Esophagus muscularis mucosa (tissue), 4 donors: ENCODE results near the gene NTRK3. TPM values are rescaled to one million over a fixed set of nuclear protein-coding genes. Genes with fewer than 3 reads are reported as not detected.

ENCODE experiments used
- DNase-seq: peaks from one replicate; pipeline ENCODE4 v3.0.0-alpha.2; 2017; ENCODE audit errors: extremely low spot score
- H3K27ac ChIP-seq, 4 donors: fragments of 200-600 bp; sonication (generic); replicated peaks in 1 of 4; 1 replicate in 3 of 4; 2 replicates in 1 of 4; pipeline ENCODE4 v1.5.1; 2016 to 2019; ENCODE audit warnings: mild to moderate bottlenecking in 1 of 4
- H3K27me3 ChIP-seq, 4 donors: fragments of 200-600 bp; sonication (generic); one replicate each; pipeline versions ENCODE4 v1.5.1 to v1.6.0; 2016 to 2019
- H3K36me3 ChIP-seq, 4 donors: fragments of 200-600 bp; sonication (generic); one replicate each; pipeline ENCODE4 v1.5.1; 2016 to 2019
- H3K4me1 ChIP-seq, 4 donors: fragments of 200-600 bp; sonication (generic); one replicate each; pipeline ENCODE4 v1.5.1; 2016 to 2019
- H3K4me3 ChIP-seq, 4 donors: fragments of 200-600 bp; sonication (generic); 1 replicate in 2 of 4; 2 replicates in 2 of 4; pipeline ENCODE4 v1.5.1; 2016 to 2019; ENCODE audit warnings: mild to moderate bottlenecking in 4 of 4, moderate library complexity in 1 of 4
- H3K9me3 ChIP-seq, 4 donors: fragments of 200-600 bp; sonication (generic); 1 replicate in 3 of 4; 2 replicates in 1 of 4; pipeline ENCODE4 v1.5.1; 2016 to 2019
- EP300 ChIP-seq: sonication (generic); formaldehyde crosslinking; IDR thresholded peaks from one replicate; pipeline ENCODE4 v1.6.1; 2017; ENCODE audit warnings: antibody characterized with exemption
- POLR2A ChIP-seq: fragments of 450-650 bp; IDR thresholded peaks from one replicate; pipeline ENCODE4 v1.6.1; 2017; ENCODE audit warnings: antibody characterized with exemption, moderate library complexity, mild to moderate bottlenecking, low read depth
- POLR2AphosphoS5 ChIP-seq, 2 donors: sonication (generic); formaldehyde crosslinking; IDR thresholded peaks; one replicate each; pipeline ENCODE4 v1.6.1; 2017; ENCODE audit warnings: antibody characterized with exemption in 2 of 2
- WGBS: methylation state at CpG from one replicate; pipeline ENCODE4 v1.1.5; 2018; 5-methylcytosine and 5-hydroxymethylcytosine counted together
- intact Hi-C: fragments of 100-400 bp; cut with DNase I; formaldehyde crosslinking; loops from one replicate; pipeline ENCODE4 v1.15.1; 2023
- total RNA-seq, 4 donors: library from RNA; depleted of rRNA; stranded (reverse); fragments of >200 nt; gene quantifications; one replicate each; pipeline versions ENCODE4 v1.1.0 to v1.2.1, GENCODE V29; 2016
- TF ChIP-seq, protein P1 (sequence below), 3 experiments: fragments of 200-600 bp in 2 of 3; fragments of 450-650 bp in 1 of 3; sonication (generic) in 2 of 3; IDR thresholded peaks; one replicate each; pipeline ENCODE4 v1.5.1; 2017 to 2019; ENCODE audit warnings: antibody characterized with exemption in 3 of 3, mild to moderate bottlenecking in 2 of 3, moderate library complexity in 1 of 3

Gene NTRK3
- total RNA-seq, 4 donors from 2014 or later: 1.7 to 6.3 (median 3.0) TPM

DNA sequence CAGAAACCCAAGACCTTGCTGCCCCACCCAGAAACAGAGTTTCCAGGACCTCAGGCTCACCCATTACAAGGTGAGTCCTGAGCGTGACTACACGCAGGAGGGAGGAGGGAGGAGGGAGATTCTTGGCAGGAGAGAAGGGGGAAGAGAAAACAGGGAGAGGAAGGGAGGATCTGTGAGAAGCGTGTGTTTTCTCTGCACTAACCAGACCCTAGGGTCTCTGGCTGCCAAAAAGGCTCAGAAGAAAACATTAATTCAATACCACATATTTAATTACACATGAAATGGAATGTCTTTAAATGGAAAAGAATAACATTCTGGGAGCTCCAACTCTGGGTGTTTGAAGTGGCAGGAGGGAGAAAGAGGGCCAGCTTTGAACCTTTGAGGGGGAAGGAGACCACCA lies 309.0 kb downstream of the NTRK3 start:
- no peaks in the 10 kb centered on the region for H3K27me3 ChIP-seq
- WGBS: 52% methylated on average over 3 of the region's 3 CpGs
- no peaks in the 10 kb centered on the region for H3K36me3 ChIP-seq
- H3K9me3 ChIP-seq: no peaks in the 10 kb centered on the region
- H3K4me3 ChIP-seq: no peak overlapping the region
- intact Hi-C loops: no loop called here
- DNase-seq: no peak
- TF ChIP-seq EP300 (no peak), POLR2A (no peak), POLR2AphosphoS5 (IDR thresholded peaks at IDR 0.05) (no peak)
- TF ChIP-seq, protein P1, sequence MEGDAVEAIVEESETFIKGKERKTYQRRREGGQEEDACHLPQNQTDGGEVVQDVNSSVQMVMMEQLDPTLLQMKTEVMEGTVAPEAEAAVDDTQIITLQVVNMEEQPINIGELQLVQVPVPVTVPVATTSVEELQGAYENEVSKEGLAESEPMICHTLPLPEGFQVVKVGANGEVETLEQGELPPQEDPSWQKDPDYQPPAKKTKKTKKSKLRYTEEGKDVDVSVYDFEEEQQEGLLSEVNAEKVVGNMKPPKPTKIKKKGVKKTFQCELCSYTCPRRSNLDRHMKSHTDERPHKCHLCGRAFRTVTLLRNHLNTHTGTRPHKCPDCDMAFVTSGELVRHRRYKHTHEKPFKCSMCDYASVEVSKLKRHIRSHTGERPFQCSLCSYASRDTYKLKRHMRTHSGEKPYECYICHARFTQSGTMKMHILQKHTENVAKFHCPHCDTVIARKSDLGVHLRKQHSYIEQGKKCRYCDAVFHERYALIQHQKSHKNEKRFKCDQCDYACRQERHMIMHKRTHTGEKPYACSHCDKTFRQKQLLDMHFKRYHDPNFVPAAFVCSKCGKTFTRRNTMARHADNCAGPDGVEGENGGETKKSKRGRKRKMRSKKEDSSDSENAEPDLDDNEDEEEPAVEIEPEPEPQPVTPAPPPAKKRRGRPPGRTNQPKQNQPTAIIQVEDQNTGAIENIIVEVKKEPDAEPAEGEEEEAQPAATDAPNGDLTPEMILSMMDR (IDR thresholded peaks at IDR 0.05): no peak
- H3K27ac ChIP-seq: no peak overlapping the region
- peaks cover 12 to 21% (median 14%) of the 10 kb centered on the region in 4 donors for H3K4me1 ChIP-seq

DNA sequence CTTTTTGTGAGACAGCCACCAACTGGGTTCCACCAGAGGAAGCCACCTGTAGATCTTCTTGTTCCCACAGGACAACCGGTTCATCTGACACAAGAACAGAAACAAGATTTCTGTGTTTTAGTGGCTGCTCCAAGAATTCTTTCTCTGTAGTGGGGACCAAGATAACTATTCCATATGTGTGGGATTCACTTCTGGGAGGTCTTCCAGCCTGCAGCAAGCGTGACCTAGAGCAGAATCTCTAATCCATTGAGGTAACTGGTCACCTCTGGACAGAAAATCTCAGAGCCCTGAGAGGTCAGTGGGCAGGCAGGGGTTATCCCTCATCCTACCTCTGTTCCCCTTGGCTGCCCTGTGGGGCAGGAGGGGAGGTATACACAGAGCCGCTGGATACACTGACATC lies 311.3 kb downstream of the NTRK3 start:
- no peaks in the 10 kb centered on the region for H3K36me3 ChIP-seq
- H3K9me3 ChIP-seq: no peaks in the 10 kb centered on the region
- intact Hi-C loops: no loop called here
- H3K4me1 ChIP-seq: peaks cover 14 to 18% (median 14%) of the 10 kb centered on the region in 4 donors
- TF ChIP-seq, protein P1 (IDR thresholded peaks at IDR 0.05): no peak
- TF ChIP-seq POLR2A (no peak), EP300 (no peak), POLR2AphosphoS5 (IDR thresholded peaks at IDR 0.05) (no peak)
- no peak for DNase-seq
- no peak overlapping the region for H3K4me3 ChIP-seq
- no peaks in the 10 kb centered on the region for H3K27me3 ChIP-seq
- WGBS: 75% methylated on average over 3 of the region's 3 CpGs
- H3K27ac ChIP-seq: peak overlapping the region in 3 of 4 donors; percentile 4 to 32 (median 28)

DNA sequence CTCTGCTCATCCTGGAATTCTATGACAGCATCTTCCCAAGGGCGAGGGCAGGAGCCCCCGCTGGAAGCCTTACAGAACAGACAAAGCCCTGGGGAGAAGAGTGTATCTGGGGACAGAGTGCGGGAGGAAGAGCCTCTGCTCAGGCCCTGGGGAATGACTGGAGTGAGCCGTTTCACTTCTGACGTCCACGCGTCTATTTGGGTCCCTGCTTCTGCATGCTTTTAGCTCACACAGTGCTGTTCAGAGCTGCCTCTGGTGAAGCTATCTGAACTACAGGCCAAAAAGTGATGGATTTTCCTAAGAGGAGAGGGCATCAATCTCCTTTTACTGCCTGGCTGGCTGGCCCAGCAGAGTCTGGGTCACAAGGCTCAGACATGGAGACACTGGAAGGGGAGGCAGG lies 311.8 kb downstream of the NTRK3 start:
- H3K4me3 ChIP-seq: no peak overlapping the region
- DNase-seq: no peak
- no peaks in the 10 kb centered on the region for H3K9me3 ChIP-seq
- H3K27ac ChIP-seq: peak overlapping the region in 2 of 4 donors; percentile 28 to 38
- intact Hi-C loops: no loop called here
- no peaks in the 10 kb centered on the region for H3K36me3 ChIP-seq
- H3K27me3 ChIP-seq: no peaks in the 10 kb centered on the region
- TF ChIP-seq POLR2AphosphoS5 (IDR thresholded peaks at IDR 0.05) (no peak), EP300 (no peak), POLR2A (no peak)
- TF ChIP-seq, protein P1 (IDR thresholded peaks at IDR 0.05): no peak
- H3K4me1 ChIP-seq: peaks cover 8 to 13% (median 10%) of the 10 kb centered on the region in 4 donors
- 89% methylated on average over 7 of the region's 7 CpGs for WGBS

DNA sequence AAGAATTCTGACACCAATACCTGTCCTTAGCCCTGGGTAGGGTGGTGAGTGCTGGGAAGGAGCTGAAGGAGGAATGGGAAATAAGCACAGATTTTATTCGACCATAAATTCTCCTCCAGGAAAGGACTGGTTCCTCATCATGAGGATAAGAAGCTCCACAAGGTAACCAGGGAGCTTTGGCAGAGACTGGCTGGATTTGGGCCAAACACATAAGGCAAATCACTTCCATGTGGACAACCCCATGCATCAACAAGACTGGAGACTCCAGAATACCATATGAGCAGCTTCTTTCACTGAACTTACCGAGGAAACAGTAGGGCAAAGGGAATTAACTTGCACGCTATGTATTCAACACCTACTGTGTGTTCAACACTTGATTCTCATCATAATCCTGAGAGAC lies 312.5 kb downstream of the NTRK3 start:
- TF ChIP-seq POLR2AphosphoS5 (IDR thresholded peaks at IDR 0.05) (no peak), POLR2A (no peak), EP300 (no peak)
- TF ChIP-seq, protein P1 (IDR thresholded peaks at IDR 0.05): no peak
- WGBS: 76% methylated on average over 3 of the region's 3 CpGs
- intact Hi-C loops: no loop called here
- Histone ChIP-seq H3K4me1 (peaks cover 3 to 7% (median 6%) of the 10 kb centered on the region in 4 donors), H3K27me3 (no peaks in the 10 kb centered on the region), H3K4me3 (no peak overlapping the region), H3K9me3 (no peaks in the 10 kb centered on the region), H3K27ac (peak overlapping the region in 3 of 4 donors; percentile 2 to 38 (median 7)), H3K36me3 (no peaks in the 10 kb centered on the region)
- no peak for DNase-seq

DNA sequence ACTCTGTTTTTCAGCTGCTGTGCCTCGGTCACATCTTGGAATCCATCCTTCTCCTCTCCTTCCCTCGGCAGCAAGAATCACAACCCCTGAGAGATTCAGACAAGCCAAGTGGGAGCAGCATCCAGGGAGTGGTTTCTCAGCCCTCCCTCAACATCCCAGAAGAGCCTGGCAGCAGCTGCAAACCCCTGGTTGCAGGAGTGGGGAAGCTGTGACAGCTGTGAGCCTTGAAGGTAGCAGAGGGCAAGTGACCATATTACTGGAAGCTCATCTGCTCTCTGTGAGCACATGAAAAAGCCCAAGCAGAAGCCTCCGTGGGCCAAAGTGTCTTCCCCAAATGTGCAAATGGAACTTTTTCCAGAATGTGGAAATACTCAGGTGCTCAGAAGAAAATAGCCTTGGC lies 312.9 kb downstream of the NTRK3 start:
- Histone ChIP-seq H3K36me3 (no peaks in the 10 kb centered on the region), H3K4me3 (no peak overlapping the region), H3K27ac (no peak overlapping the region), H3K27me3 (no peaks in the 10 kb centered on the region), H3K4me1 (peaks cover under 1 to 3% (median 2%) of the 10 kb centered on the region in 4 donors), H3K9me3 (no peaks in the 10 kb centered on the region)
- TF ChIP-seq, protein P1 (IDR thresholded peaks at IDR 0.05): no peak
- TF ChIP-seq EP300: no peak
- TF ChIP-seq POLR2A: no peak
- TF ChIP-seq POLR2AphosphoS5 (IDR thresholded peaks at IDR 0.05): no peak
- intact Hi-C loops: no loop called here
- 78% methylated on average over 3 of the region's 3 CpGs for WGBS
- no peak for DNase-seq
